Endothelial cell of umbilical vein (primary cell): ENCODE measurements around the gene CMSS1. TPM values are rescaled to one million over a fixed set of nuclear protein-coding genes. Genes with fewer than 3 reads are reported as not detected.

Experiments
- BruUV-seq: library from RNA; stranded (reverse); fragments of 400-500 nt; replicated peaks from 2 replicates; lab custom pipeline; 2021; lab: Mats Ljungman, UMichigan
- CTCF ChIA-PET: fragments of 300-600, 350-600 bp; sonication (Branson Sonifier 250); formaldehyde crosslinking; loops from one replicate; lab custom pipeline; 2021; ENCODE audit warnings: antibody characterized with exemption, inconsistent platforms; lab: Charles Lee
- POLR2A ChIA-PET: fragments of 300-600, 350-600 bp; sonication (Branson Sonifier 250); formaldehyde crosslinking; loops from one replicate; lab custom pipeline; 2021; ENCODE audit warnings: antibody characterized with exemption, inconsistent platforms; lab: Charles Lee
- DNase-seq: peaks from one replicate; pipeline ENCODE4 v3.0.0-alpha.2; 2011; ENCODE audit warnings: low read depth, low spot score
- FAIRE-seq: peaks from 2 replicates; lab custom pipeline; 2011; peaks lifted over from hg19 to GRCh38; lab: Jason Lieb, UNC
- H2AFZ ChIP-seq: 2 replicates; pipeline ENCODE4 v1.6.0; 2012; ENCODE audit warnings: low read depth, low read length, control low read depth, inconsistent platforms
- H3K27ac ChIP-seq: 2 replicates; pipeline ENCODE4 v1.5.1; 2011; ENCODE audit warnings: low read depth, mild to moderate bottlenecking, control low read depth, low read length, moderate library complexity; ENCODE audit not compliant: insufficient read depth
- H3K27me3 ChIP-seq, 2 experiments: 2 replicates each; pipeline versions ENCODE4 v1.6.0 to v1.6.1; 2011; ENCODE audit warnings: low read length in 2 of 2, mixed read lengths in 1 of 2; ENCODE audit not compliant: control insufficient read depth in 2 of 2, insufficient read depth in 2 of 2
- H3K36me3 ChIP-seq, 2 experiments: 2 replicates in 1 of 2; 3 replicates in 1 of 2; pipeline ENCODE4 v1.5.1; 2011; ENCODE audit warnings: low read length in 2 of 2, mild to moderate bottlenecking in 1 of 2, moderate library complexity in 1 of 2; ENCODE audit not compliant: control insufficient read depth in 2 of 2, insufficient read depth in 2 of 2; ENCODE audit errors: extremely low read depth in 1 of 2
- H3K4me1 ChIP-seq: 3 replicates; pipeline ENCODE4 v1.5.1; 2011; ENCODE audit warnings: mild to moderate bottlenecking, low read length; ENCODE audit not compliant: control insufficient read depth, insufficient read depth; ENCODE audit errors: extremely low read depth
- H3K4me2 ChIP-seq: 2 replicates; pipeline ENCODE4 v1.6.1; 2011; ENCODE audit warnings: low read length, control low read depth, mixed read lengths; ENCODE audit not compliant: insufficient read depth
- H3K4me3 ChIP-seq, 3 experiments: fragments of 200-600 bp in 1 of 3; sonication (generic), shearing (Covaris generic) in 1 of 3; replicated peaks in 1 of 3; 2 replicates each; pipeline ENCODE4 v1.5.1; 2011 to 2016; ENCODE audit warnings: control low read depth in 3 of 3, low read length in 3 of 3, mild to moderate bottlenecking in 2 of 3, inconsistent platforms in 1 of 3, low read depth in 1 of 3, moderate library complexity in 1 of 3; ENCODE audit not compliant: insufficient read depth in 1 of 3
- H3K79me2 ChIP-seq: 2 replicates; pipeline ENCODE4 v1.6.0; 2012; ENCODE audit warnings: low read length, inconsistent platforms; ENCODE audit not compliant: control insufficient read depth, insufficient read depth
- H3K9ac ChIP-seq: replicated peaks from 2 replicates; pipeline ENCODE3; 2011; ENCODE audit warnings: low read length, control low read depth; ENCODE audit not compliant: insufficient read depth; ENCODE audit errors: extremely low read depth
- H3K9me1 ChIP-seq: replicated peaks from 3 replicates; pipeline ENCODE4 v1.6.0; 2011; ENCODE audit warnings: mild to moderate bottlenecking, low read length; ENCODE audit not compliant: control insufficient read depth, insufficient read depth; ENCODE audit errors: extremely low read depth
- H3K9me3 ChIP-seq: replicated peaks from 2 replicates; pipeline ENCODE4 v1.5.1; 2012; ENCODE audit warnings: low read length, inconsistent platforms; ENCODE audit not compliant: control insufficient read depth, insufficient read depth
- H4K20me1 ChIP-seq: replicated peaks from 2 replicates; pipeline ENCODE3; 2011; ENCODE audit warnings: mild to moderate bottlenecking, low read length; ENCODE audit not compliant: control insufficient read depth, insufficient read depth; ENCODE audit errors: extremely low read depth
- EZH2 ChIP-seq: IDR thresholded peaks from 2 replicates; pipeline ENCODE4 v1.6.1; 2012; ENCODE audit warnings: borderline replicate concordance, low read depth, mild to moderate bottlenecking, moderate library complexity, low read length, inconsistent platforms; ENCODE audit not compliant: severe bottlenecking
- GATA2 ChIP-seq: IDR thresholded peaks from 2 replicates; pipeline ENCODE4 v1.7.0; 2011; ENCODE audit warnings: low read depth, mild to moderate bottlenecking, moderate library complexity, mixed read lengths, low read length; ENCODE audit not compliant: insufficient read length, insufficient read depth
- MYC ChIP-seq: IDR thresholded peaks from one replicate; pipeline ENCODE4 v1.6.1; 2011; ENCODE audit warnings: mild to moderate bottlenecking, low read depth, low read length
- POLR2A ChIP-seq: IDR thresholded peaks from 2 replicates; pipeline ENCODE4 v1.6.1; 2012; ENCODE audit warnings: low read depth, mild to moderate bottlenecking, control low read depth, low read length
- POLR2AphosphoS5 ChIP-seq: IDR thresholded peaks from 2 replicates; pipeline ENCODE4 v1.6.1; 2012; ENCODE audit warnings: low read depth, mild to moderate bottlenecking, control low read depth, low read length, moderate library complexity; ENCODE audit not compliant: insufficient read depth
- dilution Hi-C: fragments of 300-500 bp; cut with MboI; formaldehyde crosslinking; loops from one replicate; pipeline ENCODE4 v1.15.0; 2019; ENCODE audit warnings: low sequenced_read_pairs; ENCODE audit not compliant: extremely low pct_ligation_motif_present
- intact Hi-C: fragments of 100-400 bp; cut with micrococcal nuclease; formaldehyde crosslinking; loops from one replicate; pipeline ENCODE4 v1.10.0; 2022
- polyA plus RNA-seq, 4 experiments: library from polyadenylated mRNA; depleted of rRNA in 3 of 4; stranded (reverse) in 3 of 4; unstranded in 1 of 4; fragments of >200 nt; gene quantifications; 2 replicates each; pipeline versions ENCODE4 v1.2.1 to v1.2.3, GENCODE V29; 2011 to 2012; ENCODE audit warnings: missing spikeins in 1 of 4
- total RNA-seq: library from RNA; stranded (reverse); gene quantifications from 2 replicates; pipeline ENCODE4 v1.2.3, GENCODE V29; 2021
- TF ChIP-seq, protein P1 (sequence below), 2 donors: IDR thresholded peaks; 1 replicate in 1 of 2; 2 replicates in 1 of 2; pipeline ENCODE4 v1.5.1; 2011; ENCODE audit warnings: low read length in 2 of 2, mild to moderate bottlenecking in 2 of 2, moderate library complexity in 2 of 2, control low read depth in 1 of 2, inconsistent platforms in 1 of 2, low read depth in 1 of 2; ENCODE audit not compliant: insufficient read depth in 1 of 2; ENCODE audit errors: extremely low read depth in 1 of 2

Gene CMSS1
- total and polyA plus RNA-seq, 2 donors (not counting 3 experiments of a cell fraction or from before 2014, with no cell fraction given), result 9.7 to 60.6 TPM

DNA sequence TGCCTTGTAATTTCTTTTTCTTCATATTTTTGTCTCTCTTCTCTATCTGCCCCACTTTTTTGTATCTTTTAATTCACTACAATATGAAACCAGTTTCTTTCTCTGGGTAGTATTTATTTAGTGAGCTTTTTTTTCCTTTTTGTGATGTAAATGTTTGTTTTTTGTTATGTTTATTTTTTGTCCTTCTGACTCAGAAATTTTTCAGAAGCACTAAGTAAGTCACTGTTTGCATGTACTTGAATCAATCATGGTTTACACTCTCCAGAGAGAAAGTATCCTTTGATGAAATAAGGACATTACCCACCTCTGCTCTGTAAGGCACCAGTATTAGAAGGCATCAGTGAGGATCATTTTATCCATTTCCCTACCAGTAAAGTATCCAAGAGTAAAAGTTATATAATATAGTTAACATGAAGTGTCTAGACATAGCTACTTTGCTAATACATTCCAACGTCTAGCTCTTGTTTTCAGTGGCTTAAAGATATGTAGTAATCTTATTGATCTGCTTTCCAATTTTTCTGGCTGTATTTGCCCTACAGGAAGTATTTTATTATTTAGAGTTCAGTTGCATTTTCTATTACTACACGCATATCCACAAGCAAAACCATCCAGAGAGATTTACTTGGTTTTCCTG is 271.2 kb downstream of the CMSS1 start:
- no peak overlapping the region for H3K4me3 ChIP-seq
- DNase-seq (no peak), FAIRE-seq (no peak)
- no peak overlapping the region for H2AFZ ChIP-seq
- H3K27me3 ChIP-seq, result no peaks in the 10 kb centered on the region
- TF ChIP-seq MYC, result no peak
- no peak for TF ChIP-seq POLR2A
- TF ChIP-seq EZH2, result no peak
- TF ChIP-seq POLR2AphosphoS5, result no peak
- TF ChIP-seq, protein P1, sequence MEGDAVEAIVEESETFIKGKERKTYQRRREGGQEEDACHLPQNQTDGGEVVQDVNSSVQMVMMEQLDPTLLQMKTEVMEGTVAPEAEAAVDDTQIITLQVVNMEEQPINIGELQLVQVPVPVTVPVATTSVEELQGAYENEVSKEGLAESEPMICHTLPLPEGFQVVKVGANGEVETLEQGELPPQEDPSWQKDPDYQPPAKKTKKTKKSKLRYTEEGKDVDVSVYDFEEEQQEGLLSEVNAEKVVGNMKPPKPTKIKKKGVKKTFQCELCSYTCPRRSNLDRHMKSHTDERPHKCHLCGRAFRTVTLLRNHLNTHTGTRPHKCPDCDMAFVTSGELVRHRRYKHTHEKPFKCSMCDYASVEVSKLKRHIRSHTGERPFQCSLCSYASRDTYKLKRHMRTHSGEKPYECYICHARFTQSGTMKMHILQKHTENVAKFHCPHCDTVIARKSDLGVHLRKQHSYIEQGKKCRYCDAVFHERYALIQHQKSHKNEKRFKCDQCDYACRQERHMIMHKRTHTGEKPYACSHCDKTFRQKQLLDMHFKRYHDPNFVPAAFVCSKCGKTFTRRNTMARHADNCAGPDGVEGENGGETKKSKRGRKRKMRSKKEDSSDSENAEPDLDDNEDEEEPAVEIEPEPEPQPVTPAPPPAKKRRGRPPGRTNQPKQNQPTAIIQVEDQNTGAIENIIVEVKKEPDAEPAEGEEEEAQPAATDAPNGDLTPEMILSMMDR (IDR thresholded peaks at IDR 0.05; ENCODE audit: extremely low read depth in 1 of 2, insufficient read depth in 1 of 2, low read depth in 1 of 2, low read length in 2 of 2), result no peak
- no peak for TF ChIP-seq GATA2
- BruUV-seq, result no TSS peak
- ChIA-PET POLR2A (no interaction called here), CTCF (interaction anchor here (1.1 to 2.8 kb wide), 8 partner anchors 9 to 257 kb away, joined by 3 to 16 read pairs (median 4); no protein-coding TSS in a partner anchor)
- H3K36me3 ChIP-seq, result no peaks in the 10 kb centered on the region
- H3K79me2 ChIP-seq, result no peaks in the 10 kb centered on the region
- H3K4me2 ChIP-seq, result no peak overlapping the region
- dilution Hi-C loops (no loop called here), intact Hi-C loops (no loop called here)
- H3K9ac ChIP-seq, result no peak overlapping the region
- H3K27ac ChIP-seq, result no peak overlapping the region
- no peaks in the 10 kb centered on the region for H3K9me1 ChIP-seq
- no peaks in the 10 kb centered on the region for H3K9me3 ChIP-seq
- H3K4me1 ChIP-seq, result peaks cover 5% of the 10 kb centered on the region
- H4K20me1 ChIP-seq, result no peaks in the 10 kb centered on the region
